K562 (cell line): ENCODE results near the gene SMAGP. TPM values are rescaled to one million over a fixed set of nuclear protein-coding genes. Genes with fewer than 3 reads are reported as not detected.

ENCODE experiments used
- ATF6 ChIP-seq: sonication (generic); formaldehyde crosslinking; IDR thresholded peaks from 2 replicates; pipeline ENCODE4 v1.4.0; 2020; ENCODE audit warnings: mild to moderate bottlenecking, missing genetic modification reagents
- DNMT1 ChIP-seq: fragments of 450-650 bp; IDR thresholded peaks from 2 replicates; pipeline ENCODE4 v1.6.1; 2016; ENCODE audit warnings: antibody characterized with exemption, mild to moderate bottlenecking
- ETS2 ChIP-seq: IDR thresholded peaks from 2 replicates; pipeline ENCODE4 v1.6.1; 2016; ENCODE audit warnings: borderline replicate concordance, missing genetic modification characterization, mild to moderate bottlenecking, moderate library complexity, missing compliant biosample characterization; ENCODE audit not compliant: poor library complexity, severe bottlenecking
- FOXP1 ChIP-seq: sonication (generic); formaldehyde crosslinking; IDR thresholded peaks from 2 replicates; pipeline ENCODE4 v1.8.0; 2022; ENCODE audit warnings: mild to moderate bottlenecking, missing genetic modification reagents
- HNRNPH1 ChIP-seq: fragments of 200-400 bp; formaldehyde crosslinking; optimal IDR thresholded peaks from 2 replicates; pipeline ENCODE3; 2017; ENCODE audit warnings: low read depth, mild to moderate bottlenecking, low read length, moderate library complexity
- PCBP2 ChIP-seq: fragments of 200-400 bp; formaldehyde crosslinking; IDR thresholded peaks from 2 replicates; pipeline ENCODE4 v1.6.1; 2018; ENCODE audit warnings: low read length, low read depth, mild to moderate bottlenecking, moderate library complexity; ENCODE audit not compliant: poor library complexity, severe bottlenecking
- PHB ChIP-seq: fragments of 250-450 bp; sonication (Bioruptor Pico); IDR thresholded peaks from 2 replicates; pipeline ENCODE4 v1.5.0; 2021
- PREB ChIP-seq: sonication (generic); formaldehyde crosslinking; IDR thresholded peaks from 2 replicates; pipeline ENCODE4 v1.8.1; 2023; ENCODE audit warnings: mild to moderate bottlenecking, missing genetic modification reagents
- RBM15 ChIP-seq: fragments of 200-400 bp; formaldehyde crosslinking; IDR thresholded peaks from 2 replicates; pipeline ENCODE4 v1.6.1; 2018; ENCODE audit warnings: mild to moderate bottlenecking, low read length, moderate library complexity; ENCODE audit not compliant: insufficient read depth
- SMARCA4 ChIP-seq: fragments of 450-650 bp; IDR thresholded peaks from 2 replicates; pipeline ENCODE4 v1.6.1; 2016
- ZNF436 ChIP-seq: fragments of 250-450, 450-650 bp; sonication (Bioruptor Pico); formaldehyde crosslinking; IDR thresholded peaks from 2 replicates; pipeline ENCODE4 v1.7.0; 2020; ENCODE audit warnings: mild to moderate bottlenecking
- ZNF76 ChIP-seq: fragments of 250-450 bp; sonication (Bioruptor Pico); IDR thresholded peaks from 2 replicates; pipeline ENCODE4 v1.4.0; 2020; ENCODE audit warnings: mild to moderate bottlenecking, moderate library complexity, borderline replicate concordance
- ZNF780A ChIP-seq: fragments of 250-450 bp; sonication (Bioruptor Pico); IDR thresholded peaks from 2 replicates; pipeline ENCODE4 v1.5.0; 2021; ENCODE audit warnings: mild to moderate bottlenecking
- polyA plus RNA-seq, 8 experiments: library from polyadenylated mRNA; depleted of rRNA in 4 of 8; stranded (reverse) in 5 of 8; unstranded in 3 of 8; fragments of >200 nt; fragmentation: Nextera tagmentation in 2 of 8; fragmentation: Illumina TruSeq in 1 of 8; extraction: Ambion mirVana in 2 of 8; extraction: Trizol in 1 of 8; gene quantifications; 2 replicates each; pipeline versions ENCODE4 v1.2.1 to v1.2.3, GENCODE V29; 2011 to 2014; ENCODE audit warnings: inconsistent platforms in 1 of 8, missing spikeins in 1 of 8
- total RNA-seq, 7 experiments: library from RNA; depleted of rRNA in 6 of 7; stranded (reverse); fragments of >200 nt in 6 of 7; fragmentation: Illumina TruSeq in 2 of 7; extraction: Trizol in 2 of 7; gene quantifications; 2 replicates each; pipeline versions ENCODE4 v1.2.1 to v1.2.3, GENCODE V29; 2011 to 2021; ENCODE audit warnings: low replicate concordance in 1 of 7
- TF ChIP-seq, protein P1 (sequence below): sonication (generic); formaldehyde crosslinking; IDR thresholded peaks from 2 replicates; pipeline ENCODE4 v1.8.0; 2022; ENCODE audit warnings: mild to moderate bottlenecking, missing genetic modification reagents

The SMAGP gene
- total and polyA plus RNA-seq, 9 of the 15 experiments (the other 6 are each of a cell fraction or from before 2014, with no cell fraction given): 23.1 to 62.3 (median 29.9) TPM

DNA sequence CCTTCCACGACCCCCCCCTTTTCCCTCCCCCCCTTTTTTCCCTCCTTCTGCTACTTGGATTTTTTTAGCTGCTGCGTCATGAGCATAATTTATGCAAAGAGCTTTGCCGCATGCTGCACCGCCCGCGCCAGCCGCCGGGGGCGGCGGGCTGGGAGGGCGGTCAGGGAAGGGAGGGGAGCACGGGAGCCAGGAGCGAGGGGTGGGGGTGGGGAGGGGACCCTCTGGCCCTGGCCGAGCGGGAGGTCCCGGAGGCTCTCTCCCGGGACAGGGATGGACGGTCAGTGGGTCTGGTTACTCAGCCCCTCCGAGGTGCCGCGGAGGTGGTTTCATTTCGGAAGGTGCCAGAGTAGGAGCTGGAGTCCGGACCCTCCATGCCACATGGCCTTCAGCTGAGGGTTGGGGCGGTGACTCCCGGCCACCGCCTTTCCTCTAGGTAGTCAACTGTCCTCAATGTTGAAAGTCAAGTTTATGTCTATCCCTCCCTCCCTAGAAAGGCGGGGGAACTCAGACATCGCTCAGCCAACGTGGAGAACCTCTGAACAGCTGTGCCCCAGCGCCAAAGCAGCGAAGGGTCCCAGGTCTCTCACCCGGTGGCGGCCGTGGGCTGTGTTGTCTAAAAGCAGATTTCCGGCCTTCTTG lies 52.1 kb downstream of the SMAGP start, which contains the start of gene POU6F1 (continued):
- TF ChIP-seq ZNF76 (CRISPR knock-in tag) (no peak), ZNF436 (CRISPR knock-in tag) (no peak), RBM15 (no peak), DNMT1 (no peak), PREB (no peak), ETS2 (no peak), FOXP1 (no peak), ATF6 (CRISPR knock-in tag) (no peak), HNRNPH1 (no peak), PCBP2 (no peak), PHB (CRISPR knock-in tag) (no peak), ZNF780A (CRISPR knock-in tag) (no peak), SMARCA4 (no peak)
- TF ChIP-seq, protein P1, sequence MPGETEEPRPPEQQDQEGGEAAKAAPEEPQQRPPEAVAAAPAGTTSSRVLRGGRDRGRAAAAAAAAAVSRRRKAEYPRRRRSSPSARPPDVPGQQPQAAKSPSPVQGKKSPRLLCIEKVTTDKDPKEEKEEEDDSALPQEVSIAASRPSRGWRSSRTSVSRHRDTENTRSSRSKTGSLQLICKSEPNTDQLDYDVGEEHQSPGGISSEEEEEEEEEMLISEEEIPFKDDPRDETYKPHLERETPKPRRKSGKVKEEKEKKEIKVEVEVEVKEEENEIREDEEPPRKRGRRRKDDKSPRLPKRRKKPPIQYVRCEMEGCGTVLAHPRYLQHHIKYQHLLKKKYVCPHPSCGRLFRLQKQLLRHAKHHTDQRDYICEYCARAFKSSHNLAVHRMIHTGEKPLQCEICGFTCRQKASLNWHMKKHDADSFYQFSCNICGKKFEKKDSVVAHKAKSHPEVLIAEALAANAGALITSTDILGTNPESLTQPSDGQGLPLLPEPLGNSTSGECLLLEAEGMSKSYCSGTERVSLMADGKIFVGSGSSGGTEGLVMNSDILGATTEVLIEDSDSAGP: no peak
- TF ChIP-seq, all 486 proteins: peak for 67
